HCT116 (cell line): Measurements from ENCODE around the gene DCHS1. TPM values are rescaled to one million over a fixed set of nuclear protein-coding genes. Genes with fewer than 3 reads are reported as not detected.

Experiments used
- ATAC-seq: fragments of 200-7000 bp; cut with Tn5 transposase; 2 replicates; pipeline ENCODE4 v1.9.1; 2020; ENCODE audit warnings: mild to moderate bottlenecking, moderate library complexity
- BruUV-seq: library from RNA; stranded (reverse); fragments of 400-500 nt; replicated peaks from 2 replicates; lab custom pipeline; 2021; lab: Mats Ljungman, UMichigan
- CTCF ChIA-PET: fragments of 300-600 bp; sonication (Branson Sonifier 250); formaldehyde crosslinking; loops from one replicate; lab custom pipeline; 2021; ENCODE audit warnings: antibody characterized with exemption; lab: Charles Lee
- POLR2A ChIA-PET: fragments of 300-600, 350-600 bp; sonication (Branson Sonifier 250); formaldehyde crosslinking; loops from one replicate; lab custom pipeline; 2021; ENCODE audit warnings: antibody characterized with exemption; lab: Charles Lee
- RAD21 ChIA-PET, 2 experiments: fragments of 300-600 bp; sonication (Branson Sonifier 250); formaldehyde crosslinking; loops; one replicate each; lab custom pipeline; 2023; ENCODE audit warnings: low total read pairs in 2 of 2; ENCODE audit not compliant: uncharacterized antibody in 2 of 2, unreplicated experiment in 2 of 2, low non-redundant PET in 1 of 2; lab: Charles Lee
- DNase-seq: peaks from one replicate; pipeline ENCODE4 v3.0.0-alpha.2; 2010; ENCODE audit warnings: low read depth, low spot score
- H2AFZ ChIP-seq: fragments of 200-600 bp; shearing (Covaris generic), sonication (generic); 2 replicates; pipeline ENCODE4 v1.6.1; 2017; ENCODE audit warnings: low read depth, mixed run types, mixed read lengths, antibody characterized with exemption, low read length; ENCODE audit not compliant: poor library complexity, severe bottlenecking
- H3K27ac ChIP-seq: 2 replicates; pipeline ENCODE4 v1.5.1; 2012; ENCODE audit warnings: low read depth, low read length
- H3K27me3 ChIP-seq: fragments of 200-600 bp; sonication (generic); 2 replicates; pipeline ENCODE4 v1.6.1; 2016; ENCODE audit warnings: mixed run types, low read length, mixed read lengths; ENCODE audit not compliant: insufficient read depth
- H3K36me3 ChIP-seq, 2 experiments: fragments of 200-500 bp in 1 of 2; fragments of 200-600 bp in 1 of 2; sonication (Bioruptor generic) in 1 of 2; sonication (generic) in 1 of 2; 2 replicates each; pipeline versions ENCODE4 v1.5.1 to v1.6.1; 2014 to 2016; ENCODE audit warnings: low read length in 2 of 2, inconsistent platforms in 1 of 2, mixed read lengths in 1 of 2, mixed run types in 1 of 2; ENCODE audit not compliant: insufficient read depth in 2 of 2, control insufficient read depth in 1 of 2
- H3K4me1 ChIP-seq, 2 experiments: fragments of 200-600 bp in 1 of 2; sonication (generic) in 1 of 2; 2 replicates each; pipeline versions ENCODE4 v1.5.1 to v1.6.1; 2012 to 2017; ENCODE audit warnings: low read length in 2 of 2, inconsistent platforms in 1 of 2, mild to moderate bottlenecking in 1 of 2, mixed read lengths in 1 of 2, mixed run types in 1 of 2, moderate library complexity in 1 of 2; ENCODE audit not compliant: insufficient read depth in 2 of 2, control insufficient read depth in 1 of 2
- H3K4me2 ChIP-seq: fragments of 200-600 bp; sonication (generic); 2 replicates; pipeline ENCODE4 v1.6.1; 2017; ENCODE audit warnings: mixed run types, low read length, mixed read lengths
- H3K4me3 ChIP-seq, 2 experiments: fragments of 200-600 bp in 1 of 2; sonication (generic) in 1 of 2; replicated peaks in 1 of 2; 2 replicates each; pipeline ENCODE4 v1.5.1; 2011 to 2016; ENCODE audit warnings: low read length in 2 of 2, control low read depth in 1 of 2, low read depth in 1 of 2, mild to moderate bottlenecking in 1 of 2, mixed read lengths in 1 of 2, mixed run types in 1 of 2
- H3K79me2 ChIP-seq: fragments of 200-600 bp; sonication (generic); 2 replicates; pipeline ENCODE4 v1.6.1; 2017; ENCODE audit warnings: mild to moderate bottlenecking, mixed run types, low read length, moderate library complexity, mixed read lengths; ENCODE audit not compliant: insufficient read depth
- H3K9ac ChIP-seq: fragments of 200-600 bp; sonication (generic); 2 replicates; pipeline ENCODE4 v1.6.1; 2016; ENCODE audit warnings: low read length, mixed read lengths
- H3K9me2 ChIP-seq: fragments of 200-600 bp; sonication (generic), shearing (Covaris generic); 2 replicates; pipeline ENCODE4 v1.6.1; 2017; ENCODE audit warnings: mixed run types, mild to moderate bottlenecking, moderate library complexity; ENCODE audit not compliant: insufficient read depth
- H3K9me3 ChIP-seq, 2 experiments: fragments of 200-500 bp in 1 of 2; fragments of 200-600 bp in 1 of 2; sonication (Bioruptor generic) in 1 of 2; sonication (generic) in 1 of 2; 2 replicates each; pipeline ENCODE4 v1.6.1; 2014 to 2017; ENCODE audit warnings: low read length in 2 of 2, mixed read lengths in 2 of 2, inconsistent platforms in 1 of 2, low read depth in 1 of 2, mild to moderate bottlenecking in 1 of 2, mixed run types in 1 of 2, moderate library complexity in 1 of 2; ENCODE audit not compliant: control insufficient read depth in 1 of 2, insufficient read depth in 1 of 2
- H4K20me1 ChIP-seq: fragments of 200-600 bp; sonication (generic), shearing (Covaris generic); 2 replicates; pipeline ENCODE4 v1.6.1; 2017; ENCODE audit warnings: mixed run types, mild to moderate bottlenecking, moderate library complexity; ENCODE audit not compliant: insufficient read depth
- CBX3 ChIP-seq: IDR thresholded peaks from 2 replicates; pipeline ENCODE4 v1.6.1; 2012; ENCODE audit warnings: low read depth
- ELF1 ChIP-seq: IDR thresholded peaks from 2 replicates; pipeline ENCODE4 v1.6.1; 2012; ENCODE audit warnings: low read depth, borderline replicate concordance
- EZH2phosphoT487 ChIP-seq: fragments of 200-600 bp; IDR thresholded peaks from 2 replicates; pipeline ENCODE4 v1.6.1; 2018; ENCODE audit warnings: antibody characterized with exemption, borderline replicate concordance
- FOSL1 ChIP-seq: IDR thresholded peaks from 2 replicates; pipeline ENCODE4 v1.6.1; 2012; ENCODE audit warnings: low read depth
- JUND ChIP-seq: IDR thresholded peaks from 2 replicates; pipeline ENCODE4 v1.6.1; 2012
- POLR2AphosphoS5 ChIP-seq: IDR thresholded peaks from 2 replicates; pipeline ENCODE4 v1.6.1; 2011; ENCODE audit warnings: mild to moderate bottlenecking, low read depth, low read length, moderate library complexity
- RAD21 ChIP-seq: IDR thresholded peaks from 2 replicates; pipeline ENCODE4 v1.6.1; 2012; ENCODE audit warnings: low read depth, mild to moderate bottlenecking
- REST ChIP-seq: IDR thresholded peaks from 2 replicates; pipeline ENCODE4 v1.6.1; 2012; ENCODE audit warnings: low read depth
- SRF ChIP-seq: IDR thresholded peaks from 2 replicates; pipeline ENCODE4 v1.6.1; 2012; ENCODE audit warnings: low read depth
- TCF7L2 ChIP-seq: IDR thresholded peaks from 2 replicates; pipeline ENCODE4 v1.7.0; 2011; ENCODE audit warnings: borderline replicate concordance, inconsistent platforms; ENCODE audit not compliant: insufficient read depth, insufficient read length; ENCODE audit errors: extremely low read depth
- ZNF274 ChIP-seq: fragments of 200-500 bp; sonication (Bioruptor generic); IDR thresholded peaks from 2 replicates; pipeline ENCODE4 v1.6.1; 2014; ENCODE audit warnings: mild to moderate bottlenecking, low read depth, low read length, inconsistent platforms
- intact Hi-C: fragments of 100-400 bp; cut with micrococcal nuclease; formaldehyde crosslinking; loops from 2 replicates; pipeline ENCODE4 v1.10.0; 2022
- total RNA-seq: library from RNA; stranded (reverse); gene quantifications from one replicate; pipeline ENCODE4 v1.2.1, GENCODE V29; 2021; ENCODE audit not compliant: unreplicated experiment
- TF ChIP-seq, protein P1 (sequence below), 3 experiments: fragments of 200-600 bp in 1 of 3; sonication (generic) in 1 of 3; IDR thresholded peaks in 2 of 3; conservative IDR thresholded peaks in 1 of 3; 2 replicates each; pipeline ENCODE4 v1.5.1; 2012 to 2017; ENCODE audit warnings: low read depth in 2 of 3, low read length in 2 of 3, antibody characterized with exemption in 1 of 3, borderline replicate concordance in 1 of 3, control low read depth in 1 of 3, mild to moderate bottlenecking in 1 of 3, mixed read lengths in 1 of 3, mixed run types in 1 of 3, moderate library complexity in 1 of 3; ENCODE audit not compliant: insufficient read depth in 1 of 3
- TF ChIP-seq, protein P2 (sequence below): IDR thresholded peaks from 2 replicates; pipeline ENCODE4 v1.6.1; 2012

DCHS1 gene
- total RNA-seq, 1 experiment from 2014 or later, result 0.30 TPM

GRCh38 chr11:6663794-6664469 lies 8.3 kb upstream of the DCHS1 start:
- DNase-seq (no peak), ATAC-seq (no peak)
- Histone ChIP-seq H4K20me1 (no peaks in the 10 kb centered on the region), H3K4me2 (no peak overlapping the region), H3K27me3 (no peaks in the 10 kb centered on the region)
- intact Hi-C loops, result no loop called here
- CTCF ChIA-PET, result no interaction called here
- POLR2A ChIA-PET, result no interaction called here
- TF ChIP-seq ZNF274 (no peak), TCF7L2 (no peak), EZH2phosphoT487 (no peak), FOSL1 (no peak), ELF1 (no peak), POLR2AphosphoS5 (no peak)
- TF ChIP-seq, protein P1, sequence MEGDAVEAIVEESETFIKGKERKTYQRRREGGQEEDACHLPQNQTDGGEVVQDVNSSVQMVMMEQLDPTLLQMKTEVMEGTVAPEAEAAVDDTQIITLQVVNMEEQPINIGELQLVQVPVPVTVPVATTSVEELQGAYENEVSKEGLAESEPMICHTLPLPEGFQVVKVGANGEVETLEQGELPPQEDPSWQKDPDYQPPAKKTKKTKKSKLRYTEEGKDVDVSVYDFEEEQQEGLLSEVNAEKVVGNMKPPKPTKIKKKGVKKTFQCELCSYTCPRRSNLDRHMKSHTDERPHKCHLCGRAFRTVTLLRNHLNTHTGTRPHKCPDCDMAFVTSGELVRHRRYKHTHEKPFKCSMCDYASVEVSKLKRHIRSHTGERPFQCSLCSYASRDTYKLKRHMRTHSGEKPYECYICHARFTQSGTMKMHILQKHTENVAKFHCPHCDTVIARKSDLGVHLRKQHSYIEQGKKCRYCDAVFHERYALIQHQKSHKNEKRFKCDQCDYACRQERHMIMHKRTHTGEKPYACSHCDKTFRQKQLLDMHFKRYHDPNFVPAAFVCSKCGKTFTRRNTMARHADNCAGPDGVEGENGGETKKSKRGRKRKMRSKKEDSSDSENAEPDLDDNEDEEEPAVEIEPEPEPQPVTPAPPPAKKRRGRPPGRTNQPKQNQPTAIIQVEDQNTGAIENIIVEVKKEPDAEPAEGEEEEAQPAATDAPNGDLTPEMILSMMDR (IDR thresholded peaks at IDR 0.05 in 2 of 3, conservative IDR thresholded peaks at IDR 0.05 in 1 of 3; ENCODE audit: borderline replicate concordance in 1 of 3, insufficient read depth in 1 of 3, low read depth in 2 of 3, low read length in 2 of 3), result no peak
- TF ChIP-seq, all 23 proteins: peak for 0
- H3K9me2 ChIP-seq, result no peaks in the 10 kb centered on the region
- no peaks in the 10 kb centered on the region for H3K79me2 ChIP-seq
- RAD21 ChIA-PET, result no interaction called here
- H3K27ac ChIP-seq, result no peak overlapping the region
- BruUV-seq, result no TSS peak
- no peak overlapping the region for H2AFZ ChIP-seq
- no peaks in the 10 kb centered on the region for H3K36me3 ChIP-seq
- no peak overlapping the region for H3K9ac ChIP-seq
- no peak overlapping the region for H3K4me3 ChIP-seq
- H3K9me3 ChIP-seq, result no peaks in the 10 kb centered on the region
- H3K4me1 ChIP-seq, result peaks cover 0 to 4% of the 10 kb centered on the region in 2 experiments; a peak in 2 of 4 replicates

GRCh38 chr11:6660712-6661111 lies 5.1 kb upstream of the DCHS1 start:
- Histone ChIP-seq H3K9ac (no peak overlapping the region), H2AFZ (no peak overlapping the region), H3K4me2 (no peak overlapping the region), H3K4me3 (no peak overlapping the region), H3K79me2 (no peaks in the 10 kb centered on the region), H4K20me1 (no peaks in the 10 kb centered on the region), H3K27ac (no peak overlapping the region), H3K27me3 (peaks cover 6% of the 10 kb centered on the region; the same call in 1 of the 2 replicates), H3K9me2 (no peaks in the 10 kb centered on the region), H3K9me3 (no peaks in the 10 kb centered on the region), H3K36me3 (no peaks in the 10 kb centered on the region), H3K4me1 (no peaks in the 10 kb centered on the region)
- ChIA-PET CTCF (no interaction called here), RAD21 (no interaction called here), POLR2A (no interaction called here)
- intact Hi-C loops, result no loop called here
- DNase-seq (no peak), ATAC-seq (no peak)
- no TSS peak for BruUV-seq
- no peak for TF ChIP-seq ZNF274
- TF ChIP-seq ELF1, result no peak
- TF ChIP-seq RAD21, result no peak
- TF ChIP-seq, protein P2, sequence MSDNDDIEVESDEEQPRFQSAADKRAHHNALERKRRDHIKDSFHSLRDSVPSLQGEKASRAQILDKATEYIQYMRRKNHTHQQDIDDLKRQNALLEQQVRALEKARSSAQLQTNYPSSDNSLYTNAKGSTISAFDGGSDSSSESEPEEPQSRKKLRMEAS, result no peak
- no peak for TF ChIP-seq CBX3
- no peak for TF ChIP-seq SRF
- no peak for TF ChIP-seq REST
- no peak for TF ChIP-seq JUND
